LNCaP clone FGC (cell line): ENCODE data around the gene PPP1R2.
"Not testable (repeated sequence)": the region's sequence is repeated elsewhere in the genome, so short reads cannot be mapped to it uniquely, and the experiment has no call there.

Experiments used
- DNase-seq: peaks from one replicate; pipeline ENCODE4 v3.0.0-alpha.2; 2011; ENCODE audit warnings: low read depth
- H3K4me3 ChIP-seq: 2 replicates; pipeline ENCODE4 v1.5.1; 2011; ENCODE audit warnings: mild to moderate bottlenecking, low read depth, low read length, control low read depth
- TF ChIP-seq, protein P1 (sequence below): IDR thresholded peaks from 2 replicates; pipeline ENCODE4 v1.5.1; 2012; ENCODE audit warnings: mild to moderate bottlenecking; ENCODE audit not compliant: control insufficient read depth, insufficient read depth; ENCODE audit errors: extremely low read depth

Gene PPP1R2

DNA sequence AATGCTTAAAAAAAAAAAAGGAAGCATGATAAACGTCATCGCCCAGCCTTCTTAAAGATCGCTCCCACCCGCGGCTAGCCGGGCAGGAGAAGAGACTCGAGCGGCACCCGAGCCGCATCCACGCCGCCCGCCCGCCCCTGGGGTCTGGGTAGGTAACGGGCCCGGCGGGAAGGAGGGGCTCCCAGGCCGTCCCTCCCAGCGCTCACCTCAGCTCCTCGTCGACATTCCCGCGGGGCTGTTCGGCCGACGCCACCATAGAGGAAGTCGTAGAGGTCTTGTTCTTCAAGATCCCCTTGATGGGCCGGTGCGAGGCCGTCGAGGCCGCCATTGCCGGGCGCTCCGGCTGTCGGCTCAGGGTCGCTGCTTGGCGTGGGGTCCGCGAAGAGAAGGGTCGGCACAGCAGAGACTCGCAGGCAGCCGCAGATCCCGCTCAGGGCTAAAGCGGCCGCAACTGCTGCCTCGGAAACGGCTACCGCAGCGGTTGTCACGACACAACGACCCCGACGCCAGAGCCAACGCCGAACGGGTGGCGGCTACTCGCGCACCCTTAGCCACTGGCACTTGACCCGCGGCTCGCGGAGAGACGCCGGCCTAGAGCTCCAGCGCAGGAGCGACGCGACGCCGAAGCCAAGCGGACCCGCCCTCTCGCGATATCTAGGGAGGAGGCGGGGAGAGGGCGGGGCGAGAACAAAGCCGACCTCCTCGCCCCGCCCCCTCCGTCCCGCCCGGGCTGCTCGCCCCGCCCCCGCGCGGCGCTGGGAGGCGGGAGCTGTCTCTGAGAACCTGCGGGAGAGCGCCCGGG lies at the start of gene PPP1R2:
Gene PPP1R2, minus strand, starts transcription at position 628 of the 802 bp plus-strand sequence. Its CDS starts 300 bp downstream, at position 328.
- peak; percentile 59 for DNase-seq
- TF ChIP-seq, protein P1, sequence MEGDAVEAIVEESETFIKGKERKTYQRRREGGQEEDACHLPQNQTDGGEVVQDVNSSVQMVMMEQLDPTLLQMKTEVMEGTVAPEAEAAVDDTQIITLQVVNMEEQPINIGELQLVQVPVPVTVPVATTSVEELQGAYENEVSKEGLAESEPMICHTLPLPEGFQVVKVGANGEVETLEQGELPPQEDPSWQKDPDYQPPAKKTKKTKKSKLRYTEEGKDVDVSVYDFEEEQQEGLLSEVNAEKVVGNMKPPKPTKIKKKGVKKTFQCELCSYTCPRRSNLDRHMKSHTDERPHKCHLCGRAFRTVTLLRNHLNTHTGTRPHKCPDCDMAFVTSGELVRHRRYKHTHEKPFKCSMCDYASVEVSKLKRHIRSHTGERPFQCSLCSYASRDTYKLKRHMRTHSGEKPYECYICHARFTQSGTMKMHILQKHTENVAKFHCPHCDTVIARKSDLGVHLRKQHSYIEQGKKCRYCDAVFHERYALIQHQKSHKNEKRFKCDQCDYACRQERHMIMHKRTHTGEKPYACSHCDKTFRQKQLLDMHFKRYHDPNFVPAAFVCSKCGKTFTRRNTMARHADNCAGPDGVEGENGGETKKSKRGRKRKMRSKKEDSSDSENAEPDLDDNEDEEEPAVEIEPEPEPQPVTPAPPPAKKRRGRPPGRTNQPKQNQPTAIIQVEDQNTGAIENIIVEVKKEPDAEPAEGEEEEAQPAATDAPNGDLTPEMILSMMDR = no peak
- peak within 1 kb of the TSS; percentile 83 for H3K4me3 ChIP-seq

DNA sequence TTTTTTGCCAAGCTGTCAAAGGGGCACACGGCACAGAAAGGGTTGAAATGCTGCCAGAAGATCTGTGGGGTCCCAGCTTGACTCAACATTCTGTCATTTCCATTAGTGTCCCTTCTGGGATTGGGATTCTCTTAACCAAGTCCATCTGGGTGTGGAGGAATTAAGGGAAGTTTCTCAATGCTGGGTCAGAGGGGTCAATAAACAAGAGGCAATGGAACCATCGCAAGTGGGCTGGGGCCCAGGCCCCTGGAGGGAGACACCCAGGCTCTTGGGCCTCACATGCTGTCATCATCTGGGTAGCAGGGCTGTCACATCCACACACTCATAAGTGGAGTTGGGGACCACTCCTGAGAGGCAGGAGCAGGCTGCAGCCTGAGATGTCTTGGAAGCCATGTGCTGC lies 48.7 kb upstream of the PPP1R2 start:
- DNase-seq = no peak
- TF ChIP-seq, protein P1 = no peak
- H3K4me3 ChIP-seq = no peak overlapping the region

GRCh38 chr3:195591220-195591619 lies 48.1 kb upstream of the PPP1R2 start:
- TF ChIP-seq, protein P1 = no peak
- H3K4me3 ChIP-seq = no peak overlapping the region
- DNase-seq = no peak

DNA sequence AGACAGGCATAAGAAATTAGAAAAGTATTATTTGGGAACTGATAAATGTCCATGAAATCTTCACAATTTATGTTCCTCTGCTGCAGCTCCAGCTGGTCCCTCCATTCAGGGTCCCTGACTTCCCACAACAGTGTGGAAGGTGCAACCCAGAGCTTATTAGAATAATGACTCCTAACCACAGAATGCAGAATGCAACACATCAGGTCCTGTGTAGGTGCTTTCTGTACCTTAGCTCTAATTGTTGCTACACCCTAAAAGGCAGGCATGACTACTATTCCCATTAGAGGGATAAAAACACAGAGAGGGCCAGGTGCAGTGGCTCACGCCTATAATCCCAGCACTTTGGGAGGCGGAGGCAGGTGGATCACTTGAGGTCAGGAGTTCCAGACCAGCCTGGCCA lies 47.3 kb upstream of the PPP1R2 start:
- not testable (repeated sequence) for DNase-seq, H3K4me3 ChIP-seq

GRCh38 chr3:195589796-195590195 lies 46.7 kb upstream of the PPP1R2 start:
- not testable (repeated sequence) for DNase-seq, H3K4me3 ChIP-seq

DNA sequence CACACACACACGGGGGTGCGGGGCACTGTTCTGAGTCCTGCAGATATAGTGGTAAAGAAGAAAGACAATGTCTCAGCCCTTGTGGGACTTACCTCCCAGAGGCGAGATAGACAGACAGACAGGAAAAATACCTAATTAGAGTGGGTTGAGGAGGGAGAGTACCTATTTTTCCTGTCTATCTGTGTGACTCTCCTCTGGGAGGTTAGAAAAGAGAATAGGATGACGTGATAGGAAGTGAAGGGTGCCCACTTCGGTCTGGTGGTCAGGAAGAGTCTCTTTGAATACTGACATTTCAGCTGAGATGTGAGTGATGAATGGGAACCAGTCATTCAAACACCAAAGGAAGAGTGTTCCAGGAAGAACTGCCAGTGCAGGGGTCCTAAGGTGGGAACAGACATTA lies 44.7 kb upstream of the PPP1R2 start:
- H3K4me3 ChIP-seq = no peak overlapping the region
- no peak for DNase-seq
- TF ChIP-seq, protein P1 = no peak

DNA sequence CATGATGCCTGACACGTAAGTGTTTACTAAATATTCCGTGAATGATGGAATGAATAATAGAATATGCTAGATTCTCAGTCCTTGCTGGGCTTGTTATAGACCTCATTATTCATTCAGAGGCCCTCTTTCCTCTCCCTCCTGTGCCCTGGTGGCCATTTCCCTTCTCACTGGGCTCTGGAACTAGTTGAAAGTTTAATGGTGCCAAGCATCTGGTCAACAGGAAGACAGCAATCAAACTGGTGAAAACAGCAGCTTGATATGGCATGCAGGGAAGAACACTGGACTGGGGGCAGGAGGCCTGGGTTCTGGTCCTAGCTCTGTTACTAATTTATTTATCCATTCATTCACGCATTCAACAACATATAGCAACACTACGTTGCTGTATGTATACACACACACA lies 44.3 kb upstream of the PPP1R2 start:
- TF ChIP-seq, protein P1 = no peak
- no peak for DNase-seq
- no peak overlapping the region for H3K4me3 ChIP-seq

- no peak overlapping the region for H3K4me3 ChIP-seq
- TF ChIP-seq, protein P1 = no peak
- DNase-seq = no peak
These were observed 41.4 kb upstream of the PPP1R2 start for GRCh38 chr3:195584543-195584870.
